Measurements from ENCODE around the gene CREB5. TPM values are rescaled to one million over a fixed set of nuclear protein-coding genes. Genes with fewer than 3 reads are reported as not detected.

Gene CREB5
- total and polyA plus RNA-seq, 4 experiments from 2014 or later = not detected

DNA sequence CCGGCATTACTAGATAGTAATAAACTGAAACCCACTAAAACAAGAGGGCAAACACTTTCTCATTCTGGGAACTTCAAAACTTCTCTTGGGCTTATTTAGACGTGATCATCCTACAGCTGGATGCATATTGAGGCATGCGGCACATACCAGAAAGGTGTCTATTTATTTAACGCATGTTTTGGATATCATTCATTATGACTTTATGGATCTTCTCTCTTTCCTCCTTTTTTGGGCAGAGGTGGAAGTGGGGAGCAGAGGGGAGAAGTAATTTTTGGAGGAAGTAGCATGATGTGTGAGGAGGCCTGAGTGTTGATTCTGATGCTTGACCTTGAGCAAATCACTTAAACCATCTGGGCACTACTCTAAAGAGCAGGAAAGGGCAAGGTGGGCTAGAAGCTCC, 275.2 kb downstream of the CREB5 start:
- DNase-seq = no peak
- ChIA-PET CTCF (ENCODE audit: partially characterized antibody) (no interaction called here), POLR2A (ENCODE audit: partially characterized antibody) (no interaction called here)
- no peaks in the 10 kb centered on the region for H3K9me3 Mint-ChIP-seq
- H3K4me3 Mint-ChIP-seq = no peak overlapping the region
- Histone ChIP-seq H3K9me3 (ENCODE audit: control insufficient read depth in 1 of 2, low read length in 2 of 2) (no peaks in the 10 kb centered on the region), H3K36me3 (ENCODE audit: insufficient read depth, low read length) (no peaks in the 10 kb centered on the region), H3K4me3 (ENCODE audit: low read length in 2 of 2) (no peak overlapping the region), H3K27ac (ENCODE audit: low read depth, low read length) (no peak overlapping the region), H3K4me1 (ENCODE audit: insufficient read depth, low read length) (no peaks in the 10 kb centered on the region), H3K27me3 (ENCODE audit: insufficient read depth, low read length) (no peaks in the 10 kb centered on the region)
- no peaks in the 10 kb centered on the region for H3K36me3 Mint-ChIP-seq
- intact Hi-C loops (cut with micrococcal nuclease) = no loop called here
- no peak overlapping the region for H3K27ac Mint-ChIP-seq
- no peaks in the 10 kb centered on the region for H3K4me1 Mint-ChIP-seq
- H3K27me3 Mint-ChIP-seq = peaks cover 2 to 8% of the 10 kb centered on the region in 2 donors

DNA sequence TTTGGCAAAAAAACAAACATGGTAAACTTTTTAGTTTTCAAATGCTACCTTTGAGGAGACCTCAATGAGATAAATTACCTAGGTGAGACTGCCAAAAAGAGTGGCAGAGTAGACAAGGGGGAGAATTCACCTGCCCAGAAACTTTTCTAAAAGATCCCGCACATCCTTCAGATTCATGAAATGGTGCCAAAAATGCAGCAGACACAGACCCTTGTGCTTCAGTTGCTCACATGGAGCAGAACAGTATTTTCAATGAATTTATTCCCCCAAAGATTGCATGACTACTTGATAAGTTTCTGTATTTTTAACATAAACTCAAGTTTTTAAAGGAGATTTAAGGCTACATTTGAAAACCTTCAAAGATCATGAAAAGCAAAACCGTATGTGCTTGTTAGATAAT, 275.9 kb downstream of the CREB5 start:
- POLR2A ChIA-PET (ENCODE audit: partially characterized antibody) = no interaction called here
- no peak overlapping the region for H3K27ac Mint-ChIP-seq

DNA sequence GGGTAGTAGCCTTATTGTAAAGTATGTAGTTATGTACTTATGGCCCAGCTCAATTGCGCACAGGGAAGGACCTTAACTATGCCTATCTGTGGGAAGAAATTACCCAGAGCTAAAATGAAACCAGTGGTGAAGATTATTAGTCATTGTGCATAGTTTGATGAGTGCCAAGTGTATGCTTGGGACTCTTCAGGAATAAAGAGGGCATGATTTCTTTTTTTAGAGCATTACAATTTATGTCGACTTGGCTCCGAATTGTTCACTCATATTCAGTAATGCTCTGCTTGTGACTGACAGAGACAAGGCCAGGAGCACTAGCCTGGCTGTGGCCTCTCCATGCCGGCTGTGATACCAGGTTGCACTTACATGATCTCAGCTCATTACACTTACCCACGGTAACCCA, 276.3 kb downstream of the CREB5 start:
- DNase-seq = no peak
- Histone ChIP-seq H3K36me3 (ENCODE audit: insufficient read depth, low read length) (no peaks in the 10 kb centered on the region), H3K4me1 (ENCODE audit: insufficient read depth, low read length) (no peaks in the 10 kb centered on the region), H3K27me3 (ENCODE audit: insufficient read depth, low read length) (no peaks in the 10 kb centered on the region), H3K27ac (ENCODE audit: low read depth, low read length) (no peak overlapping the region), H3K4me3 (ENCODE audit: low read length in 2 of 2) (no peak overlapping the region), H3K9me3 (ENCODE audit: control insufficient read depth in 1 of 2, low read length in 2 of 2) (no peaks in the 10 kb centered on the region)
- Mint-ChIP-seq H3K36me3 (no peaks in the 10 kb centered on the region), H3K9me3 (no peaks in the 10 kb centered on the region), H3K4me3 (no peak overlapping the region), H3K27ac (no peak overlapping the region), H3K4me1 (no peaks in the 10 kb centered on the region), H3K27me3 (peaks cover 0 to 3% of the 10 kb centered on the region in 2 donors)
- CTCF ChIA-PET (ENCODE audit: partially characterized antibody) = no interaction called here
- intact Hi-C loops (cut with micrococcal nuclease) = no loop called here
- POLR2A ChIA-PET (ENCODE audit: partially characterized antibody) = no interaction called here

More for the DNA sequence above, 275.9 kb downstream of the CREB5 start:
- Histone ChIP-seq H3K27ac (ENCODE audit: low read depth, low read length) (no peak overlapping the region), H3K9me3 (ENCODE audit: control insufficient read depth in 1 of 2, low read length in 2 of 2) (no peaks in the 10 kb centered on the region), H3K27me3 (ENCODE audit: insufficient read depth, low read length) (no peaks in the 10 kb centered on the region), H3K36me3 (ENCODE audit: insufficient read depth, low read length) (no peaks in the 10 kb centered on the region), H3K4me3 (ENCODE audit: low read length in 2 of 2) (no peak overlapping the region), H3K4me1 (ENCODE audit: insufficient read depth, low read length) (no peaks in the 10 kb centered on the region)
- no peaks in the 10 kb centered on the region for H3K36me3 Mint-ChIP-seq
- no peak for DNase-seq
- H3K4me3 Mint-ChIP-seq = no peak overlapping the region
- H3K27me3 Mint-ChIP-seq = peaks cover 2 to 5% of the 10 kb centered on the region in 2 donors
- no peaks in the 10 kb centered on the region for H3K9me3 Mint-ChIP-seq
- CTCF ChIA-PET (ENCODE audit: partially characterized antibody) = no interaction called here
- H3K4me1 Mint-ChIP-seq = no peaks in the 10 kb centered on the region
- intact Hi-C loops (cut with micrococcal nuclease) = no loop called here

DNA sequence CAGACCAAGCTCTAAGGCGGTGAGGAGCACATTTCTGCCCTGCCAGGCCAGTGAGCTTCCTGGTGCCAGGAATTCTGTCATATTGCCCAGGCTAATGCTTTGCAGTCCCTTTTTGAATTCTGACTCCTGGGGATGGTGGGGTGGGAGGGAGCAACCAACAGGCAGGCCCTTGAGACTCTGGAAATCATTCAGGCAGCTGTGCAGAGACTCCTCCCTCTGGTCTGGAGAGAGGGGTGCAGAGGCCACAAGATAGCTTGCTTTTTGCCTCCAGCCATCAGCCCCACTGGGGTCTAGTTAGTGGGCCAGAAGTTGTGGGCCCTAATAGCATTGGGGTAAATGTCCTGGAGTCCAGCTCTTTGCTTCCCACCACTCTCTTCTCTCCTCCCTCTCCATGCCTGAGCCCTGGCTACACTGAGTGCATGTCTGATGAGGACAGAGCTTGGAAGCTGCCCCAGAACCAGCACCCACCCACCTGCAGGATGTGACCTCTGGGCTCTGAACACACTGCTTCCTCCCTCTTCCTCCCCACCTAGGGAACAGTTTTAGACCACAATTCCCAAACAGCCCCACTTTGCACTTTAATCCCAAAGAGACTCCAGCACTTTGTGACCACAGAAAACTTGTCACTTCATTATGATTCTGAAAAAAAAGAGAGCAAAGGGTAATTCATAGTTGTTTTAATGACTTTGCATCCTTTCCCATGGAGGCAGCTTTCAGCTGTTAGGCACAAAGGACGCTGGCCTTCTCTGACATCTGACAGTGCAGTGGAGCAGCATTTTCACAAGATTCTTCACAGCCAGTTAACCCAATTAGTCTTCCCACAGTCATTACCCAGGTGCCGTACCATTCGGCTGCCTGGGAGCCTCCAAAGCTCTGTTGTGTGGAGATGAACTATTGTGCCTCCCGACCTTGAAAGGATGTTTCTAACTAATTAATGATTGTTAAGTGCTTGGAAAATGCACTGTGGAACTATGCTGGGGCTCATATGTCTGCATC, 283.3 kb downstream of the CREB5 start:
- Mint-ChIP-seq H3K27me3 (peaks cover 0 to 2% of the 10 kb centered on the region in 2 donors), H3K4me1 (no peaks in the 10 kb centered on the region), H3K27ac (no peak overlapping the region), H3K9me3 (no peaks in the 10 kb centered on the region), H3K4me3 (no peak overlapping the region), H3K36me3 (no peaks in the 10 kb centered on the region)
- no peaks in the 10 kb centered on the region for H3K9me3 ChIP-seq (ENCODE audit: control insufficient read depth in 1 of 2, low read length in 2 of 2)
- H3K27me3 ChIP-seq (ENCODE audit: insufficient read depth, low read length) = no peaks in the 10 kb centered on the region
- H3K36me3 ChIP-seq (ENCODE audit: insufficient read depth, low read length) = no peaks in the 10 kb centered on the region
- ChIA-PET CTCF (ENCODE audit: partially characterized antibody) (no interaction called here), POLR2A (ENCODE audit: partially characterized antibody) (no interaction called here)
- H3K4me1 ChIP-seq (ENCODE audit: insufficient read depth, low read length) = no peaks in the 10 kb centered on the region
- intact Hi-C loops (cut with micrococcal nuclease) = no loop called here
- no peak overlapping the region for H3K27ac ChIP-seq (ENCODE audit: low read depth, low read length)
- DNase-seq = no peak
- H3K4me3 ChIP-seq (ENCODE audit: low read length in 2 of 2) = no peak overlapping the region

DNA sequence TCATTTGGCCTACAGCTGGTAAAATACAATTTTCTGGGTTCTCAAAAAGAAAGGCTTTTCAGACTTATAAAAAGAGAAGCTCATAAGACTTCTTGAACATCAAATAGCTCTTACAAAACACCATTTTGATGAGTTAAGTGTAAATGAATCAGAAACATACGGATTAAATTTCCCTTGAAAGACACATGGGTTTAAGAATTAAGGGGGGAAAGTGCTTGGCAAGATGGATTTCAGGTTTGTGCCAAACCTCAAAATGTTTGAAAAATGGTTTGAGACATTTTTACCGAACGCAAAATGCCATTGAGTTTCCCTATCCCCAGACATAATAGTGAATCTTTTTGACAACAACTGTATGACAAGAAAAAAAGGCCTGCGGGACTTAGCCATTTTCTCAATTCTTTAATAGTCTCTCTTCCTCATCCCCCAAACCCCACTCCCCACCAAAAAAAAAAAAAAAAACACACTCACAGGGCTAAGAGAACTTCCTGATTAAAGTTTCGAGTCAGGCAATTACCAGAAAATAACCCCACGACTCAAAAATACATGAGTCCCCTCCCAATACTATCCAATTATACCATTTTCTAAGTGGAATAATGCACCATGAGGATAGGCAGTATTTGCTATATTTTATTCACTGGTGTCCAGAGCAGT, 285.7 kb downstream of the CREB5 start:
- Mint-ChIP-seq H3K27me3 (peaks cover 0 to 2% of the 10 kb centered on the region in 2 donors), H3K4me1 (no peaks in the 10 kb centered on the region), H3K36me3 (no peaks in the 10 kb centered on the region), H3K4me3 (no peak overlapping the region), H3K27ac (no peak overlapping the region), H3K9me3 (no peaks in the 10 kb centered on the region)
- Histone ChIP-seq H3K27ac (ENCODE audit: low read depth, low read length) (no peak overlapping the region), H3K4me1 (ENCODE audit: insufficient read depth, low read length) (no peaks in the 10 kb centered on the region), H3K9me3 (ENCODE audit: control insufficient read depth in 1 of 2, low read length in 2 of 2) (no peaks in the 10 kb centered on the region), H3K4me3 (ENCODE audit: low read length in 2 of 2) (no peak overlapping the region), H3K27me3 (ENCODE audit: insufficient read depth, low read length) (no peaks in the 10 kb centered on the region), H3K36me3 (ENCODE audit: insufficient read depth, low read length) (no peaks in the 10 kb centered on the region)
- POLR2A ChIA-PET (ENCODE audit: partially characterized antibody) = no interaction called here
- CTCF ChIA-PET (ENCODE audit: partially characterized antibody) = interaction anchor here (0.9 kb wide), 1 partner anchor 17 kb away, joined by 4 read pairs; no protein-coding TSS in a partner anchor
- no peak for DNase-seq
- intact Hi-C loops (cut with micrococcal nuclease) = no loop called here

DNA sequence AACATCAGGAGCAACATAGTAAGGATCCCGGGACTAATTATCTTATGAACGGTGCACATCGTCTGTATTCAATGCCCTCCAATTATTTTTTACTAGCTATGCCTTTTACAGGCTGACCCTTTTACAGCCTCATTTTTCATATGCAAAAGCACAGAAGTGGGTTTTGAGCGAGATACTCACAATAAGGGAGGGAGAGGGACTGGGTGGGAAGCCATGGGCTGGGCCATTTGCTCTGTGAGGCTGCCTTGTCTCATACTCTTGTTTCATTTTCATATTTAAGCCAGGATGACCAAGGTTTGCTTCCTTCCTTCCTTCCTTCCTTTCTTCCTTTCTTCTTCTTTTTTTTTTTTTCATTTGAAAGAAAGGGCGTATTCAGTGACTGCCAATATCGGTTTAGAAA, 286.5 kb downstream of the CREB5 start:
- Mint-ChIP-seq H3K36me3 (no peaks in the 10 kb centered on the region), H3K27me3 (peaks cover 0 to 2% of the 10 kb centered on the region in 2 donors), H3K27ac (no peak overlapping the region), H3K9me3 (no peaks in the 10 kb centered on the region), H3K4me3 (no peak overlapping the region), H3K4me1 (no peaks in the 10 kb centered on the region)
- Histone ChIP-seq H3K4me1 (ENCODE audit: insufficient read depth, low read length) (no peaks in the 10 kb centered on the region), H3K27me3 (ENCODE audit: insufficient read depth, low read length) (no peaks in the 10 kb centered on the region), H3K9me3 (ENCODE audit: control insufficient read depth in 1 of 2, low read length in 2 of 2) (no peaks in the 10 kb centered on the region), H3K27ac (ENCODE audit: low read depth, low read length) (no peak overlapping the region), H3K4me3 (ENCODE audit: low read length in 2 of 2) (no peak overlapping the region), H3K36me3 (ENCODE audit: insufficient read depth, low read length) (no peaks in the 10 kb centered on the region)
- DNase-seq = no peak
- intact Hi-C loops (cut with micrococcal nuclease) = no loop called here
- ChIA-PET CTCF (ENCODE audit: partially characterized antibody) (no interaction called here), POLR2A (ENCODE audit: partially characterized antibody) (no interaction called here)

DNA sequence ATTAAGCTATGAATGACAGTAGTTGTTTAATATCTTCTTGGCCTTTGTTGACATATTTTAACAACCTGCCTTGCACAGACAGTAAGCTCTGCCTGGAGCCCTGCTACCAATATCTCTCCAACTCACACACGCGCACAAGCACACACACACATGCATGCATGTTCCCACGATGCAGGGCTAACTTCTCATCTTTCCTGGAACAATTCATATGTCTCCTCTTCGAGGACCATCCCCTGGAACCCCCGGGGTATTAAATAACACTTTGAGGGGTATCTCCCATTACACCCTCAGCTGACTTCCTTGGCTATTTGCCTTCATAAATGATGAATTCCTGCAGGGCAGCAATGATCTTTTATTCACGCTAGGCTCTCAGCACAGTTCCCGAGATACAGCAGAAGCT, 287.8 kb downstream of the CREB5 start:
- ChIA-PET POLR2A (ENCODE audit: partially characterized antibody) (no interaction called here), CTCF (ENCODE audit: partially characterized antibody) (no interaction called here)
- Histone ChIP-seq H3K36me3 (ENCODE audit: insufficient read depth, low read length) (no peaks in the 10 kb centered on the region), H3K27ac (ENCODE audit: low read depth, low read length) (no peak overlapping the region), H3K4me1 (ENCODE audit: insufficient read depth, low read length) (no peaks in the 10 kb centered on the region), H3K4me3 (ENCODE audit: low read length in 2 of 2) (no peak overlapping the region), H3K27me3 (ENCODE audit: insufficient read depth, low read length) (no peaks in the 10 kb centered on the region), H3K9me3 (ENCODE audit: control insufficient read depth in 1 of 2, low read length in 2 of 2) (no peaks in the 10 kb centered on the region)
- Mint-ChIP-seq H3K27ac (no peak overlapping the region), H3K36me3 (no peaks in the 10 kb centered on the region), H3K4me3 (no peak overlapping the region), H3K4me1 (no peaks in the 10 kb centered on the region), H3K9me3 (peaks cover 0 to 3% (median 0%) of the 10 kb centered on the region in 8 donors), H3K27me3 (peaks cover 0 to 2% of the 10 kb centered on the region in 2 donors)
- DNase-seq = no peak
- intact Hi-C loops (cut with micrococcal nuclease) = no loop called here

Data from CD4-positive, alpha-beta memory T cell (primary cell).